ENCODE data around the gene DDC.

Gene DDC

DNA sequence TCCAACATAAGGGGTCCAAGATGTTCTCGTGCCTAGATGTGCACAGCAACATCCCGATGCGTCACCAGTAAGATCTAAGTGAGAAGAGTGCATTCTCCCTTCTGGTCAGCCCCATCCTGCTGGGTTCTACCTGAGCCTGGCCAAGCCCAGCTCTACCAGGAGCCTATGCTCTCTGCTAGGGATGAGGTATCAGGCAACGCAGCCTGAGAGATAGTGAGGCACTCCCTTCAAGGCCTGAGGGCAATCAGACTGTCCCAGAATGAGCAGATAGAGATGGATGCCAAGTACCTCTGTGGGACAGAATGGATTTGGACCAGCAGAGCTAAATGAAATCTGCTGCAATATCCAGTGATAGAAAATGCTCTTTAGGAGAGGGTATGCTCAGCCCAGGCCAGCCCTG, 26.7 kb downstream of the DDC start (continued):
- no peak for TF ChIP-seq PPARA (CRISPR knock-in tag; IDR thresholded peaks at IDR 0.05; ENCODE audit: borderline replicate concordance)
- TF ChIP-seq ZFP3 (CRISPR knock-in tag; IDR thresholded peaks at IDR 0.05) = no peak

DNA sequence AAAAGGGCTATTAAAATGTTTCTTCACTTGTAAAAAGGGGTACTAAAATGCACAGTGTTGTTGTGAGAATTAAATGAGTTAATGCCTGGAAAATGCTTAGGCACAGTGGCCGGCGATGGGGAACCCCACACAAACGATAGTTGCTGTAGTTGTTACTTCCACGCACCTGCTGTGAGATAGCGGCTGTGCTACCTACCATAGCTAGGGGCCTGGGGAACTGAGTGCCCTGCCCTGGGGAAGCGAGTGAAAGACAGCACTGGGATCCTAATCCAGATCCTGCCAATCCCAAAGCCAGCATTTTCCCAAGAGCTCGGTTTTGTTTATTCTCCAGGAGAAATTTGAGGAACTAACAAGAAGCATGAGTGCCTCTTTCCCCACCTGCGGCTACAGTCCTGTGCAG, 27.8 kb downstream of the DDC start:
- TF ChIP-seq ZFP30 (CRISPR knock-in tag; IDR thresholded peaks at IDR 0.05) (no peak), RARB (CRISPR knock-in tag; IDR thresholded peaks at IDR 0.05) (no peak), ISL1 (CRISPR knock-in tag; IDR thresholded peaks at IDR 0.05) (no peak), CSDC2 (CRISPR knock-in tag; IDR thresholded peaks at IDR 0.05) (no peak), ESRRG (CRISPR knock-in tag; IDR thresholded peaks at IDR 0.05) (no peak), ZNF565 (CRISPR knock-in tag; conservative IDR thresholded peaks at IDR 0.05; ENCODE audit: low read depth) (no peak)
- TF ChIP-seq, protein P1, sequence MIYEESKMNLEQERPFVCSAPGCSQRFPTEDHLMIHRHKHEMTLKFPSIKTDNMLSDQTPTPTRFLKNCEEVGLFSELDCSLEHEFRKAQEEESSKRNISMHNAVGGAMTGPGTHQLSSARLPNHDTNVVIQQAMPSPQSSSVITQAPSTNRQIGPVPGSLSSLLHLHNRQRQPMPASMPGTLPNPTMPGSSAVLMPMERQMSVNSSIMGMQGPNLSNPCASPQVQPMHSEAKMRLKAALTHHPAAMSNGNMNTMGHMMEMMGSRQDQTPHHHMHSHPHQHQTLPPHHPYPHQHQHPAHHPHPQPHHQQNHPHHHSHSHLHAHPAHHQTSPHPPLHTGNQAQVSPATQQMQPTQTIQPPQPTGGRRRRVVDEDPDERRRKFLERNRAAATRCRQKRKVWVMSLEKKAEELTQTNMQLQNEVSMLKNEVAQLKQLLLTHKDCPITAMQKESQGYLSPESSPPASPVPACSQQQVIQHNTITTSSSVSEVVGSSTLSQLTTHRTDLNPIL (CRISPR knock-in tag; IDR thresholded peaks at IDR 0.05; ENCODE audit: low read depth) = no peak
- no peak for ATAC-seq

DNA sequence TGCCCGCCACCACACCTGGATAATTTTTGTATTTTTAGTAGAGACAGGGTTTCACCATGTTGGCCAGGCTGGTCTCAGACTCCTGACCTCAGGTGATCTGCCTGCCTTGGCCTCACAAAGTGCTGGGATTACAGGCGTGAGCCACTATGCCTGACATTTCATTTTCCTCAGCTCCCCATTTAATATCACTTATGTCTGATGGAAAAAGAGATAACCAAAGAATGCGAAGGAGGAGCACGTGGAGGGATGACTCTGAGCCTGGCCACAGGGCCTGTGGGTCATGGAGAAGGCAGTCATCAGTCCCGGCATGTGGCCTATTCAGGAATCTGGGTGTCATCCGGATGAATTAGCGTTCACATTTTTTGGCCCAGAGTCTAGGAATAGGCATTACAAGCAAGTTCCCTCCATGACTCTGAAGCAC, 29.9 kb downstream of the DDC start:
- peak; percentile 24 for ATAC-seq
- 0 out of 2 replicates have a peak, but pooled peaks have one; percentile 43 for TF ChIP-seq ZFP3 (CRISPR knock-in tag; IDR thresholded peaks at IDR 0.05)

DNA sequence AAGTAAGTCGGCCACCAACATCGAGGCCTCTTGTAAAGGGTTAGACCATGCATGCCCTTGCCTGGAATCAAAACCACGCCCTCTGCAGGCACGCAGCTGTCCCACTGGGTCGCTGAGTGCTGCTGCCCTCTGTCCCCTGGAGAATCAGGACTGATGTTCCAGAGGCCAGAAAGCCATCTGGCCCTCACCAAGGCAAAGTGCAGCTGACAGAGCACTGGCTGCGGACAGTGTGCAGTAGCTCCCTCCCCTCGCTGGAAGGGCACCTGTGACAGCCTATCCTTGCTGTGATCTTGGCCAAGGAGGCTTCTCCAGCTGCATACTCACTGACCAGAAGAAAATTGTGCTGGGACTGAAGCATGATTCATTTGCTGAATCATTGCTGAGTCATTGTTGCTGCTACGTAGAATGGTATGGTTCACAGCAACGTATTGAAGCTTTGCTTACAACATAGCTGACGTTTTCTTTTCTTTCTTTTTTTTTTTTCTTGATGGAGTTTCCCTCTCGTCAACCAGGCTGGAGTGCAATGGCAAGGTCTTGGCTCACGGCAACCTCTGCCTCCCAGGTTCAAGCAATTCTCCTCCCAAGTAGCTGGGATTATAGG, 30.4 kb downstream of the DDC start:
- peak; percentile 90 for ATAC-seq
- TF ChIP-seq BACH2 (CRISPR knock-in tag; IDR thresholded peaks at IDR 0.05; ENCODE audit: borderline replicate concordance) (peak; percentile 58; the same call in 1 of the 2 replicates), TCF4 (CRISPR knock-in tag; IDR thresholded peaks at IDR 0.05; ENCODE audit: borderline replicate concordance) (peak; percentile 19; the same call in 1 of the 2 replicates), ISL1 (CRISPR knock-in tag; IDR thresholded peaks at IDR 0.05) (no peak)

DNA sequence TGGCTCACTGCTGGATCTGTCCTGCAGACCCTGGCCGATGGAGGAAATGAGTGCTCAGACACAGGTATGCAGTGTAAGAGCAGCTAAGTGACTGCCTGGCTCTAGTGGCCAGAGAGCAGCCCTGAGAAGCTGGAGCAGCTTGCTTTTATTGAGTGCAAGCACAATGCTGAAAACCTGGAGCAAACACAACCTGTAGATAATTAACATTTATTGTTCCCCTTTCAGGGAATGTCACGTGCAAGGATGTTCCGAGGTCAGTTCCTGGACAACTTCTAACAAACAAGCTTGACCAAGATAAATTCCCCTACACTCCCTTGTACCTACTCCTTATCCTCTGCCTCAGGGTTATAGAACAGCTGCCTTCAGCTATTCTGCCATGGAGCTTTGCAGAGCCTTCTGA, 31.3 kb downstream of the DDC start:
- ATAC-seq = no peak
- TF ChIP-seq, protein P2, sequence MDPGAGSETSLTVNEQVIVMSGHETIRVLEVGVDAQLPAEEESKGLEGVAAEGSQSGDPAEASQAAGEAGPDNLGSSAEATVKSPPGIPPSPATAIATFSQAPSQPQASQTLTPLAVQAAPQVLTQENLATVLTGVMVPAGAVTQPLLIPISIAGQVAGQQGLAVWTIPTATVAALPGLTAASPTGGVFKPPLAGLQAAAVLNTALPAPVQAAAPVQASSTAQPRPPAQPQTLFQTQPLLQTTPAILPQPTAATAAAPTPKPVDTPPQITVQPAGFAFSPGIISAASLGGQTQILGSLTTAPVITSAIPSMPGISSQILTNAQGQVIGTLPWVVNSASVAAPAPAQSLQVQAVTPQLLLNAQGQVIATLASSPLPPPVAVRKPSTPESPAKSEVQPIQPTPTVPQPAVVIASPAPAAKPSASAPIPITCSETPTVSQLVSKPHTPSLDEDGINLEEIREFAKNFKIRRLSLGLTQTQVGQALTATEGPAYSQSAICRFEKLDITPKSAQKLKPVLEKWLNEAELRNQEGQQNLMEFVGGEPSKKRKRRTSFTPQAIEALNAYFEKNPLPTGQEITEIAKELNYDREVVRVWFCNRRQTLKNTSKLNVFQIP (CRISPR knock-in tag; IDR thresholded peaks at IDR 0.05; ENCODE audit: borderline replicate concordance, low read depth) = no peak
- no peak for TF ChIP-seq ZNF565 (CRISPR knock-in tag; conservative IDR thresholded peaks at IDR 0.05; ENCODE audit: low read depth)
- TF ChIP-seq PPARA (CRISPR knock-in tag; IDR thresholded peaks at IDR 0.05; ENCODE audit: borderline replicate concordance) = no peak
- no peak for TF ChIP-seq RARB (CRISPR knock-in tag; IDR thresholded peaks at IDR 0.05)
- TF ChIP-seq, protein P3, sequence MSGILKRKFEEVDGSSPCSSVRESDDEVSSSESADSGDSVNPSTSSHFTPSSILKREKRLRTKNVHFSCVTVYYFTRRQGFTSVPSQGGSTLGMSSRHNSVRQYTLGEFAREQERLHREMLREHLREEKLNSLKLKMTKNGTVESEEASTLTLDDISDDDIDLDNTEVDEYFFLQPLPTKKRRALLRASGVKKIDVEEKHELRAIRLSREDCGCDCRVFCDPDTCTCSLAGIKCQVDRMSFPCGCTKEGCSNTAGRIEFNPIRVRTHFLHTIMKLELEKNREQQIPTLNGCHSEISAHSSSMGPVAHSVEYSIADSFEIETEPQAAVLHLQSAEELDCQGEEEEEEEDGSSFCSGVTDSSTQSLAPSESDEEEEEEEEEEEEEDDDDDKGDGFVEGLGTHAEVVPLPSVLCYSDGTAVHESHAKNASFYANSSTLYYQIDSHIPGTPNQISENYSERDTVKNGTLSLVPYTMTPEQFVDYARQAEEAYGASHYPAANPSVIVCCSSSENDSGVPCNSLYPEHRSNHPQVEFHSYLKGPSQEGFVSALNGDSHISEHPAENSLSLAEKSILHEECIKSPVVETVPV (CRISPR knock-in tag; IDR thresholded peaks at IDR 0.05) = no peak

DNA sequence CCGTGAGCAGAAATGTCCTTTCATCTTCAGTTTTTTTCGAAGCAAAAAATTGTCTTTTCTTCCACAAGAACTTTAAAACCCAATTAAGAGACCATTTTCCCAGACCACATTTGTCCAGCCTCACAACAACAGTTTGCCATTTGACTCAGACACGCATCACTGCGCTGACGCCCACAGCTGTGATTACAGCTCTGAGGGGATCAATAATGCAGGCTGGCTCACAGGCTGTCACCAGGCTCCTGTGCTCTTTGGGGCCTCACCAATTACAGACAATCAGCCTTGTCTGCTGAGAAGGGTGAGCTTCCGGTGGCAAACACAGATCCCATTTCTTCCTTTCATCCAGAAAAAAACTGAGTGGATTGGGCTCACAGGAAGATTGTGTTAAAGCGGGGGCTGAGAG, 33.3 kb downstream of the DDC start:
- no peak; the same call in 2 of the 3 replicates for ATAC-seq
- no peak for TF ChIP-seq PPARA (CRISPR knock-in tag; IDR thresholded peaks at IDR 0.05; ENCODE audit: borderline replicate concordance)
- TF ChIP-seq, protein P1 (CRISPR knock-in tag; IDR thresholded peaks at IDR 0.05; ENCODE audit: low read depth) = no peak
- TF ChIP-seq GLIS3 (CRISPR knock-in tag; IDR thresholded peaks at IDR 0.05) = no peak
- TF ChIP-seq TCF4 (CRISPR knock-in tag; IDR thresholded peaks at IDR 0.05; ENCODE audit: borderline replicate concordance) = no peak; the same call in 1 of the 2 replicates
- TF ChIP-seq BACH2 (CRISPR knock-in tag; IDR thresholded peaks at IDR 0.05; ENCODE audit: borderline replicate concordance) = no peak
- TF ChIP-seq, protein P3 (CRISPR knock-in tag; IDR thresholded peaks at IDR 0.05) = no peak
- TF ChIP-seq ZC3H10 (CRISPR knock-in tag; IDR thresholded peaks at IDR 0.05) = no peak
- no peak for TF ChIP-seq ARNTL (CRISPR knock-in tag; IDR thresholded peaks at IDR 0.05; ENCODE audit: borderline replicate concordance, low read depth)
- TF ChIP-seq, protein P4, sequence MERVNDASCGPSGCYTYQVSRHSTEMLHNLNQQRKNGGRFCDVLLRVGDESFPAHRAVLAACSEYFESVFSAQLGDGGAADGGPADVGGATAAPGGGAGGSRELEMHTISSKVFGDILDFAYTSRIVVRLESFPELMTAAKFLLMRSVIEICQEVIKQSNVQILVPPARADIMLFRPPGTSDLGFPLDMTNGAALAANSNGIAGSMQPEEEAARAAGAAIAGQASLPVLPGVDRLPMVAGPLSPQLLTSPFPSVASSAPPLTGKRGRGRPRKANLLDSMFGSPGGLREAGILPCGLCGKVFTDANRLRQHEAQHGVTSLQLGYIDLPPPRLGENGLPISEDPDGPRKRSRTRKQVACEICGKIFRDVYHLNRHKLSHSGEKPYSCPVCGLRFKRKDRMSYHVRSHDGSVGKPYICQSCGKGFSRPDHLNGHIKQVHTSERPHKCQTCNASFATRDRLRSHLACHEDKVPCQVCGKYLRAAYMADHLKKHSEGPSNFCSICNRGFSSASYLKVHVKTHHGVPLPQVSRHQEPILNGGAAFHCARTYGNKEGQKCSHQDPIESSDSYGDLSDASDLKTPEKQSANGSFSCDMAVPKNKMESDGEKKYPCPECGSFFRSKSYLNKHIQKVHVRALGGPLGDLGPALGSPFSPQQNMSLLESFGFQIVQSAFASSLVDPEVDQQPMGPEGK (CRISPR knock-in tag; IDR thresholded peaks at IDR 0.05; ENCODE audit: borderline replicate concordance) = no peak
- TF ChIP-seq, protein P5, sequence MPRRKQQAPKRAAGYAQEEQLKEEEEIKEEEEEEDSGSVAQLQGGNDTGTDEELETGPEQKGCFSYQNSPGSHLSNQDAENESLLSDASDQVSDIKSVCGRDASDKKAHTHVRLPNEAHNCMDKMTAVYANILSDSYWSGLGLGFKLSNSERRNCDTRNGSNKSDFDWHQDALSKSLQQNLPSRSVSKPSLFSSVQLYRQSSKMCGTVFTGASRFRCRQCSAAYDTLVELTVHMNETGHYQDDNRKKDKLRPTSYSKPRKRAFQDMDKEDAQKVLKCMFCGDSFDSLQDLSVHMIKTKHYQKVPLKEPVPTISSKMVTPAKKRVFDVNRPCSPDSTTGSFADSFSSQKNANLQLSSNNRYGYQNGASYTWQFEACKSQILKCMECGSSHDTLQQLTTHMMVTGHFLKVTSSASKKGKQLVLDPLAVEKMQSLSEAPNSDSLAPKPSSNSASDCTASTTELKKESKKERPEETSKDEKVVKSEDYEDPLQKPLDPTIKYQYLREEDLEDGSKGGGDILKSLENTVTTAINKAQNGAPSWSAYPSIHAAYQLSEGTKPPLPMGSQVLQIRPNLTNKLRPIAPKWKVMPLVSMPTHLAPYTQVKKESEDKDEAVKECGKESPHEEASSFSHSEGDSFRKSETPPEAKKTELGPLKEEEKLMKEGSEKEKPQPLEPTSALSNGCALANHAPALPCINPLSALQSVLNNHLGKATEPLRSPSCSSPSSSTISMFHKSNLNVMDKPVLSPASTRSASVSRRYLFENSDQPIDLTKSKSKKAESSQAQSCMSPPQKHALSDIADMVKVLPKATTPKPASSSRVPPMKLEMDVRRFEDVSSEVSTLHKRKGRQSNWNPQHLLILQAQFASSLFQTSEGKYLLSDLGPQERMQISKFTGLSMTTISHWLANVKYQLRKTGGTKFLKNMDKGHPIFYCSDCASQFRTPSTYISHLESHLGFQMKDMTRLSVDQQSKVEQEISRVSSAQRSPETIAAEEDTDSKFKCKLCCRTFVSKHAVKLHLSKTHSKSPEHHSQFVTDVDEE (CRISPR knock-in tag; IDR thresholded peaks at IDR 0.05) = no peak; the same call in 1 of the 2 replicates
- no peak for TF ChIP-seq SNAI2 (CRISPR knock-in tag; IDR thresholded peaks at IDR 0.05)
- no peak for TF ChIP-seq ZNF70 (CRISPR knock-in tag; IDR thresholded peaks at IDR 0.05)
